Measurements from ENCODE around the gene BUB1. TPM values are rescaled to one million over a fixed set of nuclear protein-coding genes. Genes with fewer than 3 reads are reported as not detected.

Gene BUB1
- total RNA-seq, result 10 to 100 TPM in 1 of 2 donors, 1 to 10 TPM in 1; 1.3 to 21.9 TPM

- intact Hi-C loops (cut with DNase I), result no loop called here
- no peaks in the 10 kb centered on the region for H3K27me3 ChIP-seq (replicated peaks; ENCODE audit: insufficient read depth)
Measured at GRCh38 chr2:110677530-110678456, at the start of gene BUB1. Gene BUB1, minus strand, starts transcription at chr2:110678063. Its CDS starts 68 bp downstream, at chr2:110677995.

GRCh38 chr2:110726285-110726684 is 48.4 kb upstream of the BUB1 start:
- 92% methylated on average over 2 of the region's 2 CpGs for WGBS

More at GRCh38 chr2:110677530-110678456, at the start of gene BUB1:
- no peak for TF ChIP-seq CTCF (IDR thresholded peaks at IDR 0.05)
- TF ChIP-seq POLR2AphosphoS5 (IDR thresholded peaks at IDR 0.05), result peak; percentile 98
- TF ChIP-seq POLR2A (IDR thresholded peaks at IDR 0.05), result peak; percentile 91
- H3K27ac ChIP-seq, result peak within 1 kb of the TSS; percentile 89 to 90
- H3K4me1 ChIP-seq (replicated peaks), result peaks cover 5% of the 10 kb centered on the region
- peak within 1 kb of the TSS; percentile 46 to 55 for H3K4me3 ChIP-seq
- no peaks in the 10 kb centered on the region for H3K36me3 ChIP-seq
- WGBS, result under 1% methylated on average over 50 of the region's 58 CpGs
- peak; percentile 97 for DNase-seq (ENCODE audit: low spot score)
- H3K9me3 ChIP-seq, result no peaks in the 10 kb centered on the region

GRCh38 chr2:110725859-110726258 is 48.0 kb upstream of the BUB1 start:
- TF ChIP-seq CTCF (IDR thresholded peaks at IDR 0.05) (no peak), POLR2A (IDR thresholded peaks at IDR 0.05) (no peak), POLR2AphosphoS5 (IDR thresholded peaks at IDR 0.05) (no peak)
- 97% methylated on average over 3 of the region's 3 CpGs for WGBS

More at GRCh38 chr2:110726285-110726684, 48.4 kb upstream of the BUB1 start:
- intact Hi-C loops (cut with DNase I), result no loop called here
- Histone ChIP-seq H3K36me3 (no peaks in the 10 kb centered on the region), H3K27me3 (replicated peaks; ENCODE audit: insufficient read depth) (no peaks in the 10 kb centered on the region), H3K4me3 (no peak overlapping the region), H3K27ac (no peak overlapping the region), H3K4me1 (replicated peaks) (no peaks in the 10 kb centered on the region), H3K9me3 (no peaks in the 10 kb centered on the region)
- TF ChIP-seq POLR2A (IDR thresholded peaks at IDR 0.05) (no peak), CTCF (IDR thresholded peaks at IDR 0.05) (no peak), POLR2AphosphoS5 (IDR thresholded peaks at IDR 0.05) (no peak)
- no peak for DNase-seq (ENCODE audit: low spot score)

GRCh38 chr2:110725370-110725769 is 47.5 kb upstream of the BUB1 start:
- no peak for TF ChIP-seq POLR2AphosphoS5 (IDR thresholded peaks at IDR 0.05)
- no peak for TF ChIP-seq POLR2A (IDR thresholded peaks at IDR 0.05)
- TF ChIP-seq CTCF (IDR thresholded peaks at IDR 0.05), result no peak
- H3K36me3 ChIP-seq, result no peaks in the 10 kb centered on the region
- no peak overlapping the region for H3K4me3 ChIP-seq
- no peak for DNase-seq (ENCODE audit: low spot score)
- no peaks in the 10 kb centered on the region for H3K9me3 ChIP-seq
- intact Hi-C loops (cut with DNase I), result no loop called here
- no peak overlapping the region for H3K27ac ChIP-seq
- WGBS, result 84% methylated on average over 9 of the region's 9 CpGs
- H3K4me1 ChIP-seq (replicated peaks), result no peaks in the 10 kb centered on the region
- no peaks in the 10 kb centered on the region for H3K27me3 ChIP-seq (replicated peaks; ENCODE audit: insufficient read depth)

More at GRCh38 chr2:110725859-110726258, 48.0 kb upstream of the BUB1 start:
- intact Hi-C loops (cut with DNase I), result no loop called here
- no peaks in the 10 kb centered on the region for H3K4me1 ChIP-seq (replicated peaks)
- DNase-seq (ENCODE audit: low spot score), result no peak
- no peaks in the 10 kb centered on the region for H3K9me3 ChIP-seq
- H3K27ac ChIP-seq, result no peak overlapping the region
- no peak overlapping the region for H3K4me3 ChIP-seq
- no peaks in the 10 kb centered on the region for H3K36me3 ChIP-seq
- H3K27me3 ChIP-seq (replicated peaks; ENCODE audit: insufficient read depth), result no peaks in the 10 kb centered on the region
